Measurements from ENCODE around the gene KCNQ5.

The KCNQ5 gene

DNA sequence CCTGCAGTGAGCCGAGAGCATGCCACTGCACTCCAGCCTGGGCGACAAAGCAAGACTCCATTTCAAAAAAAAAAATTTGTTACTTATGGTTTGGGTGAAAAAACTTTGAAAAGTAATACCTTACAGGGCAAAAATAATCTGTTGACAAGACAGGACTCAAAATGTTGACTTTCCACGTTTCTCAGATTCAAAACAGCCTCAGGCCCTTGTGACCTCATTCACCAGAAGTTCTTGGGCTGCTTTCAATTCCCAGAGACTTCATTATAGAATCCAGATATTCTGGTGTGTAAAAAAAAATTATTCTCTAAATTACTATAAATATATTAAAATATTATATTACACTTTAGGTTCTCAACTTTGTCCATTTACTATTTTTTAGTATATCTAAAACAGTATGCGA, 116.2 kb downstream of the KCNQ5 start:
- Mint-ChIP-seq H3K27ac (no peak overlapping the region), H3K4me1 (peaks cover 35% of the 10 kb centered on the region), H3K4me3 (no peak overlapping the region), H3K27me3 (no peaks in the 10 kb centered on the region), H3K9me3 (no peaks in the 10 kb centered on the region), H3K36me3 (no peaks in the 10 kb centered on the region)
- no peak for ATAC-seq

DNA sequence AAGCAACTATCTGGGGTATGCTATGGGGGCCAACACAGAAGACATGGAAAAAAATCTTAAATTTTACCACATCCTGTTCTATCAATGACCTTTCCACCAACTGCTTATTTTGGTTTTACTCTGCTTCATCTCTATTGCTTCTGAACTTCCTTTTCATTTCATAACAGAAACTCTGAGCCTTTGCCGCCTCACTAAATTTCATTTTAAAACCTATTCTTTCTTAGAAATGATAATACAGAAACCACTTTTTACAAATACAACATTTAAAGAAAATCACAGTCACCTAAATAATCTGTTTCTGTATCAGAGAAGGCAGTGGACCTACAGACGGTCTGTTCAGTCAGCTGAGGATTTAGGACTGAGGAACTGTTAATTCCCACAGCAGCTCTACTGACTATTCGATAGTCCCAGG, 117.5 kb downstream of the KCNQ5 start:
- H3K9me3 Mint-ChIP-seq, result no peaks in the 10 kb centered on the region
- ATAC-seq, result peak; percentile 77
- H3K4me1 Mint-ChIP-seq, result peaks cover 35% of the 10 kb centered on the region
- peaks cover 5% of the 10 kb centered on the region for H3K36me3 Mint-ChIP-seq
- peak overlapping the region; percentile 58 for H3K4me3 Mint-ChIP-seq
- H3K27ac Mint-ChIP-seq, result peak overlapping the region; percentile 56
- no peaks in the 10 kb centered on the region for H3K27me3 Mint-ChIP-seq

DNA sequence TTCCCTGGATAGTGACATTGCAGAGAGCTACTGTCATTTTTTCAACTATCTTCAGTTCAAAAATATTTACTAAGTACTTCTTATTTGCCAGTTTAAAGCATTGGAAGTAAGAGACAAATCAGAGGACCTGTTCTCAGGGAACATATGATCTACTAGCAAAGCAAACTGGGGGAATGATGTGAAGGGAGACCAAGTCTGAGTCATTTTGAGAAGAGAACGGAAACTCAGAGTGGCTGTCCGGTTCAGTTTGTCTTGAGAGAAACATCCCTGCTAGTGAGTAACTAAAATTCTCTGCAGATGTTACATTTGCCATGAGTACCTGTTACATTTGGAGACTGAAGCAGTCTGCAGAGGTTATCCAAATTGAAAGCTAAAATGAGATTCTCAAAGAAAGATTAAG, 118.3 kb downstream of the KCNQ5 start:
- ATAC-seq, result peak; percentile 85
- Mint-ChIP-seq H3K36me3 (peaks cover 5% of the 10 kb centered on the region), H3K27ac (peak overlapping the region; percentile 56), H3K4me3 (peak overlapping the region; percentile 43), H3K9me3 (no peaks in the 10 kb centered on the region), H3K27me3 (no peaks in the 10 kb centered on the region), H3K4me1 (peaks cover 35% of the 10 kb centered on the region)

DNA sequence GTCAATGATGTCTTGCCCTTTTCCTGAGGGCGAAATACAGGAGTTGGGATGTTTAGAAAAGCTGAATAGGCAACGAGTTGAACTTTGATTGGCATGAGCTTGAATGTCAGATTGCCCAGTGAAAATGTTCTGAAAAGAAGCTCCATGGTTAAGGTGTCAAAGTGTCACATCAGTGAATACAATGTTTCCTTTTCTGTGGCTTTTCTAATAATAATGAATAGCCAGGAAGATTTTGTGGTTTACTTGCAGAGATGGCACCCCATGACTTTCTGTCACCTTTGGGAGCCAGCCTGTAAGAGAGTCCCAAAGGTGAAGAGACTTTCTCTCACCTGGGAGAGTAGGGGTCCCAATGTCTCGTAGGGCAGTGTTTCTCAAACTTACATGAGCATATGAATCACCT, 119.2 kb downstream of the KCNQ5 start:
- Mint-ChIP-seq H3K36me3 (peaks cover 5% of the 10 kb centered on the region), H3K27me3 (no peaks in the 10 kb centered on the region), H3K27ac (peak overlapping the region; percentile 56), H3K4me1 (peaks cover 39% of the 10 kb centered on the region), H3K9me3 (no peaks in the 10 kb centered on the region), H3K4me3 (no peak overlapping the region)
- ATAC-seq, result no peak

DNA sequence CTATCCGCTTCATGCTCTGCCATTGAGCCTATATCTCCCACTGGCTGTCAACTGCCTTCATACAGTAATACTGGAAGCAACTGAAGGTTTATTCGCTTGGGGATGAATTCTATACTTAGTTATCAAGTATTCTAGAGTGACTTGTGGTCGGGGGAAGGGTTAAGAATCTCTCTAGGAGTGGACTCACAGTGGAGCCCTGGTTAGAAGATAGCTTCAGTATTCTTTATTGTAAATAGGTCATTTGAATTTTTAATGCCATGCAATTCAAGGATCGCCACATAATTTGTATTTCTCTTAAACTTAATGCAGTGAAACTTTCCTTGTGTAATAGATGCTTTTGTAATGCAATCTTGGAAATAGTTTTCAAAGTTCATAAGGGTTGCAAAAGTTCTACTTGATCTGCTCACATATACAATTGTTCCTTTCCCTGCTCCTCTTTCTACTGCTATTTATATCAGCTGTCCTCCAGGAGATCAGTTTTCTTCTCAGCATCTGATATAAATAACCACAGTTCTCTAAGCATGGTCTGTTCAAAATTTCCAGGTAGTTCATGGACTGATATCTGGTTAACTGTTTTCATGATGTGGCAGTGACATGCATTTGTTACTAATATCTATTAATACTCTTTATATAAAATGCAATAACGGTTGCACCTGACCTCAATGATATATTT, 120.3 kb downstream of the KCNQ5 start:
- Mint-ChIP-seq H3K4me1 (peaks cover 43% of the 10 kb centered on the region), H3K27me3 (no peaks in the 10 kb centered on the region), H3K4me3 (no peak overlapping the region), H3K9me3 (no peaks in the 10 kb centered on the region), H3K27ac (no peak overlapping the region), H3K36me3 (peaks cover 5% of the 10 kb centered on the region)
- ATAC-seq, result no peak

DNA sequence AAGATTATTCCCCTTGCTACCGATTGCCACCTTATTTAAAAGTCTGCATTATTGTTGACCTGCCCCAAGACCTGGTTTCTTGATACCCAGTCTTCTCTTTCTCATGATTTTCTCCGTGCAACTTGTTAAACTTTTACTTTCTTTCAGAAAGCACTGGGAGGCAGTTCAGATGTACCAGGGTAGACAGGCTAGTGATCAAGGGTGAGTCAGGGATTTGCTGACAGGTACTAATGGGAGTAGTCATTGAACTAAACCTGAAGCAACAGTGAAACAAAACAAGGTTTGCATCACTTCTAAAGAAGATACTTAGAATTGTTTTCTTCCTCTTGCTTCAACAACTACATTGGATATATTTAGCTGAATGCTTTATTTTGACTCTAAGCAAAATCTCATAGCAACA, 124.4 kb downstream of the KCNQ5 start:
- Mint-ChIP-seq H3K27ac (no peak overlapping the region), H3K9me3 (no peaks in the 10 kb centered on the region), H3K4me3 (no peak overlapping the region), H3K4me1 (peaks cover 16% of the 10 kb centered on the region), H3K27me3 (no peaks in the 10 kb centered on the region), H3K36me3 (peaks cover 5% of the 10 kb centered on the region)
- no peak for ATAC-seq

DNA sequence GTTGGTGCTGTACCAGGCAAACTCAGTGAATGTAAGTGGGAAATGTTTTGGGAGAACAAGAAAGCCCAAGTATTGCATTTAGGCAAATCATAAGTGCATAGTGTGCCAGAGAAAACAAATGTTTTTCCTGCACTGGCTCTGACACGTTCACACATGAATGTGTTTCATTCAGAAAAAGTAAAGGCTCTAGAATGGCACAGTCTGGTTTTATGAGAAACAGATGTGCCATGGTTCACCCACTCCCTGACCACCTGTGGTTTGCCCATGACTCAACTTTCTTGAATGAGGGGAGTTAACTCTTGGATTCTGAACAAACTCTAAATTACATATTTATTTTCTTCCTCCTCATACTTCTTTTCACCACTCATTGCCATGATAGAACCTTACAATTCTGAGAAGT, 126.9 kb downstream of the KCNQ5 start:
- Mint-ChIP-seq H3K4me1 (peaks cover 8% of the 10 kb centered on the region), H3K4me3 (no peak overlapping the region), H3K27ac (no peak overlapping the region), H3K27me3 (no peaks in the 10 kb centered on the region), H3K9me3 (no peaks in the 10 kb centered on the region), H3K36me3 (peaks cover 3% of the 10 kb centered on the region)
- ATAC-seq, result peak; percentile 75

DNA sequence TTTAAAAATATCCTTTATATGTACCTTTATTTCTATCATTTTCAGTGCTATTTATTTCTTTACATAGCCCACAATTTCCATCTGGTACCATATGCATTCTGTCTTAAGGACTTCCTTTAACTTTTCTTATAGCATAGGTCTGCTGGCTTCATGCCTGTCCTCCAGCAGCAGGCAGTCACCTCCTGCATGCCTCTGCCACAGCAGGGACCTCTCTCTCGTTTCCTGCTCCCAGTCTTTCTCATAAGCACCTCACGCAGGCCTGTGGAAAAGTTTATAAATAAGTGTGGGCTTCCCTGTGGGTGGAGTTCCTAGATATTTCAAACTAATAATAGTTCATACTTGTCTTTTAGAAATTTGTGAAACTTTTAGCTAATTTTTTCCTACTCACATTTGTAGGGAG, 133.9 kb downstream of the KCNQ5 start:
- H3K36me3 Mint-ChIP-seq, result peaks cover 5% of the 10 kb centered on the region
- H3K27me3 Mint-ChIP-seq, result no peaks in the 10 kb centered on the region
- peaks cover 19% of the 10 kb centered on the region for H3K4me1 Mint-ChIP-seq
- H3K9me3 Mint-ChIP-seq, result peaks cover 2% of the 10 kb centered on the region
- no peak for ATAC-seq
- no peak overlapping the region for H3K27ac Mint-ChIP-seq
- H3K4me3 Mint-ChIP-seq, result no peak overlapping the region

DNA sequence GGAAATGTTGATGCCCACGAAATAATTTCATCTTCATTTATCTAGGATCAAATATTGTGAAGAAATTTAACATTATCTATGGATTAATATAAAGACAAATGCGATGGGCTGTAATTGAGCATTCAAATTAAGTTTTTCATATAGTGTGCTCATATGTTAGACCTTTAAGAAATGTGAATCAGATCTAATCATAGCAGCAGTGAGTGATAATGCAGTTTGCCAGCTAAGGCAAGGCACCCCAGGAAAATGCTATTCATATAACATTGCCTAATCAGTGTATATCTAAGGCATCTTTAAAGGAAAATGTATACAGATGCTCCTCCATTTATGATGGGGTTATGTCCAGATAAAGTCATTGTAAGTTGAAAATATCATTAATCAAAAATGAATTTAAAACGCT, 135.2 kb downstream of the KCNQ5 start:
- Mint-ChIP-seq H3K27me3 (no peaks in the 10 kb centered on the region), H3K27ac (no peak overlapping the region), H3K4me1 (peaks cover 19% of the 10 kb centered on the region), H3K36me3 (peaks cover 5% of the 10 kb centered on the region), H3K9me3 (peaks cover 2% of the 10 kb centered on the region), H3K4me3 (no peak overlapping the region)
- ATAC-seq, result no peak

DNA sequence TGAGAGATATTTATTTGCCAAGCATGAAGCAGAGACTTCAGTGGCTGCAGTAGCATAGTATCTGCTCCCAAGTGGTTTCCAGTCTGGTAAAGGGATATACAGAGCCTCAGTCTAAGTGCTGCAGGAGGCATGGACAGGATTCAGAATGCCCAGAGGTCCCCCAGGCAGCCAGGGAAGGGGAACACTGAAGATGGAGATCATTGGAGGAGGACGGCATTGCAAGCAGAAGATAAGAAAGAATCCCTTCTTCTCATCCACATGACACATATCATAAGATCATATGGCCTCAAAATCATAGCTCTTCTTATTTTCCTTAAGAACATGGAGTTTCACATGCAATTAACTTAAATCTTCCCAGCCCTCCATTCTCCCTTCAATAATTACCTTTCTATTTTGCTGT, 136.1 kb downstream of the KCNQ5 start:
- no peak overlapping the region for H3K4me3 Mint-ChIP-seq

DNA sequence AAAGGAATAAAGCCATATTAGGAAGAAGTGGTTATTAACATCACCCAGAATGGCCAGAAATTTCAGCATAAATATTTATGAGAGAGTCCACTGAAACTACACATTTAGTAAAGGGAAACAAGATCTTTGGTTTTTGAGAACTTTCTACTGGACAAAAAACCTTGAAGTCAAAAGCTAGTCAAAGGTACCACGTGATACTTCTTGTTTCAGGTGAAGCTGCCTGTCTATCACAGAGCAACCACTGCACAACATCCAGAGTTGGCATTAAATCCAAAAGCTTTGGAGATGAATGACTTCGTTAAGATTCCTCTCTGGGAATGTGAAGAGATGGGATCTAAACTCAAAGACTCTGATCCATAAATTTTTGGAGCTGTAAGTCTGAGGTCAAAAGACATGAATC, 137.0 kb downstream of the KCNQ5 start:
- H3K9me3 Mint-ChIP-seq, result peaks cover 2% of the 10 kb centered on the region
- peaks cover 5% of the 10 kb centered on the region for H3K36me3 Mint-ChIP-seq
- peaks cover 19% of the 10 kb centered on the region for H3K4me1 Mint-ChIP-seq
- H3K27me3 Mint-ChIP-seq, result no peaks in the 10 kb centered on the region
- H3K27ac Mint-ChIP-seq, result no peak overlapping the region
- no peak overlapping the region for H3K4me3 Mint-ChIP-seq
- ATAC-seq, result no peak

More for the DNA sequence above, 136.1 kb downstream of the KCNQ5 start:
- H3K36me3 Mint-ChIP-seq, result peaks cover 5% of the 10 kb centered on the region
- no peak for ATAC-seq
- peaks cover 2% of the 10 kb centered on the region for H3K9me3 Mint-ChIP-seq
- H3K27ac Mint-ChIP-seq, result no peak overlapping the region
- H3K4me1 Mint-ChIP-seq, result peaks cover 19% of the 10 kb centered on the region
- H3K27me3 Mint-ChIP-seq, result no peaks in the 10 kb centered on the region

DNA sequence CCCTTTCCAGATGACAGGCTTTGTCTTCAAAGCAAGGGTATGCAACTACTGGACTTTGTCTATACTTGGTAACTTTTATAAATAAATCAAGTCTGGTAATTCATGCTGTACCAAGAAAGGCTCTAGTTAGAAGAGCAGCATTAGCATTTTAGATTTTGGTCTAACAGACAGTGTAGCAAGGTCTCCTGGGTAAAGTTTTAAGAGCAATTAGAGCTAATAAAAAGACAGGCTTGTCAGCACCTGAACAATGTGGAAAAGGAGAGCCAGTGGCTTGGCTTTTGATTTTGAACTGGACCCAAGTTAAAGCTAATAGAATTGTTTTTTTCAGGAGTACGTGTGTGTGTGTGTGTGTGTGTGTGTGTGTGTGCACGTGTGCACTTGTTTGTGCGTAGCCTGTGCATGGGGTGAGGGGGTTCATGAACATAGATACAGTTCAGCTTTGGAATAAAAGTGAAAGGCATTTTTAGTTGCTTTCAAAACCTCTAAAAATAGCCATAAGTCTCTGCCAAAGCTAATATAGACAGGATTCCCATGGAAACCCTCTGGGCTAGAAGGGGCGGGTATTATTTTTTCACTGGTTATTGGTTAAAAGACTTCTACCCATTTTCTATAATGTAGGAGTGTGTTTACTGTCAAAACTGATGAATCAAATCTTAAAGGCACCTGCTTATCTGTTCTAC, 138.4 kb downstream of the KCNQ5 start:
- Mint-ChIP-seq H3K27me3 (no peaks in the 10 kb centered on the region), H3K36me3 (no peaks in the 10 kb centered on the region), H3K9me3 (no peaks in the 10 kb centered on the region), H3K4me3 (no peak overlapping the region), H3K27ac (no peak overlapping the region), H3K4me1 (peaks cover 13% of the 10 kb centered on the region)
- ATAC-seq, result no peak

DNA sequence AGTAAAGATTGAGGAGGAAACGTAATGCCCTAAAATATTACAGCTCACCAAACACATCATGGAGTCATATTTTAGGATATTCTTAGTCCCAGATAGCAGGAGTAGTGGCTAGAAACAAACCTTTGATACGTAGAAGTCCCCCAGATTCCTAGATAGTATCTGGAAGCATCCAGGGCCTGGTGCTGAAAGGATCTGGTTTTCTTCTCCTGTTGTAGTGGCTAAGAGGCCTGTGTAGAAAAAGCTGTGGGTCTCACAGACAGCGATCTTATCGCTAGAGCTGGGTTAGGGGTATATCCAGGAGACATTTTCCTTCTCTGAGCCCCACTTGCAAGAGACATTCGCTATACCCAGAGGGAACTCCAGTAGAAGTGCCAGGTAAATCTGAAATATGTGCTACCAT, 139.9 kb downstream of the KCNQ5 start:
- H3K36me3 Mint-ChIP-seq, result no peaks in the 10 kb centered on the region
- H3K27ac Mint-ChIP-seq, result no peak overlapping the region
- H3K9me3 Mint-ChIP-seq, result no peaks in the 10 kb centered on the region
- ATAC-seq, result no peak
- H3K4me3 Mint-ChIP-seq, result no peak overlapping the region
- H3K4me1 Mint-ChIP-seq, result peaks cover 10% of the 10 kb centered on the region
- H3K27me3 Mint-ChIP-seq, result no peaks in the 10 kb centered on the region

DNA sequence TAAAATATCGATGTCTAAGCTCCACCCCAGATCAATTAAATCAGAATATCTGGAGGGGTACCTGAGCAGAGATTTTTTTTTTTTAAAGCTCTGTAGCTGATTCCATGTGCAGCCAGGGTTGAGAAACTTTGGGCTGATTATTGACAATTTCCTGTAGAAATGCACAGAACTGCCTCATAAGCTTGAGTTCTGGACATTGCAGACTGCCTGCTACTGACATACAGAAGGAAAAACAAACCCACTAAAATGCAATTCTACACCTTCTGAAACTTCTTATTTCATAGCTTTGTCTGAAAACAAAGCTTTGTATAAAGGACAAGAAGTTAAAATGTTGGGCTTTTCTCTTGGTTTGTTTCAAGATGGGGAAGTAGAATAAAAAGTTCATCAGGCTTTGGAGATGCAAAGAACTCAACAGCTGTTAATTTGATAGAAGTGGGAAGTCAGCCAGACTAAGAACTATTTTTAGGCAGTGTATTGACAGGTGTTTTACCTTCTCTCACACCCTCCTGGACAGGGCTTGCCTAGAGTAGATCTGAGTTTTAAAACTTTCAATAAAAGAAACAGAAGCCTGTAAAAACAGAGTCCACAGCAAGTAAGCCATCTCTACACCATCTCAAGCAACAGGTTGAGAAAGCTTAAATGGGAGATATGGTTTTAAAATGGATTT, 147.7 kb downstream of the KCNQ5 start:
- Mint-ChIP-seq H3K9me3 (no peaks in the 10 kb centered on the region), H3K36me3 (no peaks in the 10 kb centered on the region), H3K4me3 (no peak overlapping the region), H3K27me3 (no peaks in the 10 kb centered on the region), H3K4me1 (peaks cover 23% of the 10 kb centered on the region), H3K27ac (peak overlapping the region; percentile 49)
- ATAC-seq, result peak; percentile 39

DNA sequence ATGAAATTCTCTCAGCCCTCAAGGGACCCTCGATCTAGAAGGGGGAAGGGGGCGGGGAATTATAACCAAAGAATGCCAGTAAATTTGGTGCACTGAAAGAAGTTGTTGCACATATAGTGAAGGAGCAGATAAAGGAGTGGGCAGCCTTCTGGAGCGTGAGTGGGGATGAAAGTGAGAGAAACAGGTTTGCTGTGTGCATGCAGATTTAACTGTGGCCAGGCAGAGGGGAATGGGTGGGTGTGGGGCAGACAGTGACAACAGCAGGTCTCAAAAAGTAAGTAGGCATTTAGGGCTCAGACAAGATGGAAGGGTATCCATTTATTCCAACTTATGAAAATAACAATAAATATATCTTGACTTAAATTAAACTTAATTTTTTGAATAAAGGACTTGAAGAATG, 149.1 kb downstream of the KCNQ5 start:
- H3K27ac Mint-ChIP-seq, result no peak overlapping the region
- ATAC-seq, result no peak
- H3K9me3 Mint-ChIP-seq, result no peaks in the 10 kb centered on the region
- H3K4me3 Mint-ChIP-seq, result no peak overlapping the region
- H3K27me3 Mint-ChIP-seq, result no peaks in the 10 kb centered on the region
- H3K36me3 Mint-ChIP-seq, result no peaks in the 10 kb centered on the region
- peaks cover 23% of the 10 kb centered on the region for H3K4me1 Mint-ChIP-seq

DNA sequence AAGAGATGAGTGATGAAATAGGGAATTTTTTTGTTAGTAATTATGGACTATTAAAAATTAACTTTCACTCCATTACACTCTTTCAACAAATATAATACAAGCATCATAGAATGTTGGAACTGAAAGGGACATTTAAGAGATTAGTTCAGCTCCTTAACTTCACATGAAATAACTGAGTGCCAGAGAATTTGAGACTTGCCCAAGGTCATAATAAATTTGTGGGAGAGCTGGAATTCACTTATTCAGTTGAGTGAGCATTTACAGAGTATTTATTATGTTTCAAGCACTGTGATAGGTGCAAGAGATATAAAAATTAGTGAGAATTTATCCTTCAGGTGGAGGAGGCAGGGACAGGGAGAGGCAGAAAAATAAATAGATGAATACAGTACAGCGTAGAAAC, 154.6 kb downstream of the KCNQ5 start:
- H3K27ac Mint-ChIP-seq, result no peak overlapping the region
- H3K9me3 Mint-ChIP-seq, result no peaks in the 10 kb centered on the region
- no peak for ATAC-seq
- H3K4me3 Mint-ChIP-seq, result no peak overlapping the region
- peaks cover 4% of the 10 kb centered on the region for H3K4me1 Mint-ChIP-seq
- peaks cover 15% of the 10 kb centered on the region for H3K36me3 Mint-ChIP-seq
- H3K27me3 Mint-ChIP-seq, result no peaks in the 10 kb centered on the region

All from stimulated activated memory B cell treated with anti-CD40 and anti-IgM and Interleukin-4, amounts not matched to agents 10 μg/mL and 1 μg/mL and 100 μg/mL, for 72 hours (primary cell).